GM03348 (cell line): ENCODE results near the gene CAMTA1.

Experiments
- DNase-seq: peaks from one replicate; pipeline ENCODE4 v3.0.0; 2012; ENCODE audit warnings: low spot score

The CAMTA1 gene

GRCh38 chr1:7343882-7344281 lies 558.6 kb downstream of the CAMTA1 start:
- DNase-seq: no peak

GRCh38 chr1:7344299-7344698 lies 559.0 kb downstream of the CAMTA1 start:
- DNase-seq: no peak

GRCh38 chr1:7345516-7345915 lies 560.3 kb downstream of the CAMTA1 start:
- no peak for DNase-seq

GRCh38 chr1:7346070-7346596 lies 560.9 kb downstream of the CAMTA1 start:
- no peak for DNase-seq

GRCh38 chr1:7346600-7347570 lies 561.6 kb downstream of the CAMTA1 start:
- no peak for DNase-seq

GRCh38 chr1:7348073-7348472 lies 562.8 kb downstream of the CAMTA1 start:
- DNase-seq: no peak

GRCh38 chr1:7348580-7348979 lies 563.3 kb downstream of the CAMTA1 start:
- no peak for DNase-seq

GRCh38 chr1:7350804-7351203 lies 565.5 kb downstream of the CAMTA1 start:
- no peak for DNase-seq

GRCh38 chr1:7351649-7352048 lies 566.4 kb downstream of the CAMTA1 start:
- no peak for DNase-seq

- no peak for DNase-seq
Observed at GRCh38 chr1:7352364-7352763, 567.1 kb downstream of the CAMTA1 start.

- no peak for DNase-seq
Observed at GRCh38 chr1:7352974-7353373, 567.7 kb downstream of the CAMTA1 start.

- DNase-seq: no peak
Observed at GRCh38 chr1:7355646-7356045, 570.4 kb downstream of the CAMTA1 start.

- no peak for DNase-seq
Observed at GRCh38 chr1:7356079-7356478, 570.8 kb downstream of the CAMTA1 start.

- DNase-seq: no peak
Observed at GRCh38 chr1:7358425-7358824, 573.2 kb downstream of the CAMTA1 start.

GRCh38 chr1:7360526-7360925 lies 575.3 kb downstream of the CAMTA1 start:
- no peak for DNase-seq

- no peak for DNase-seq
Observed at GRCh38 chr1:7362947-7363346, 577.7 kb downstream of the CAMTA1 start.

GRCh38 chr1:7363450-7363849 lies 578.2 kb downstream of the CAMTA1 start:
- DNase-seq: no peak

- DNase-seq: no peak
Observed at GRCh38 chr1:7365706-7366105, 580.5 kb downstream of the CAMTA1 start.

GRCh38 chr1:7366286-7366954 lies 581.2 kb downstream of the CAMTA1 start:
- no peak for DNase-seq

- no peak for DNase-seq
Observed at GRCh38 chr1:7366955-7367665, 581.9 kb downstream of the CAMTA1 start.

GRCh38 chr1:7369866-7370265 lies 584.6 kb downstream of the CAMTA1 start:
- no peak for DNase-seq

- no peak for DNase-seq
Observed at GRCh38 chr1:7371926-7372325, 586.7 kb downstream of the CAMTA1 start.
